Stromal cell of bone marrow (primary cell): Measurements from ENCODE around the gene FOXJ3.

ENCODE experiments used
- DNase-seq: peaks from one replicate; pipeline ENCODE4 v3.0.0-alpha.2; 2012; ENCODE audit warnings: low read depth

The FOXJ3 gene

DNA sequence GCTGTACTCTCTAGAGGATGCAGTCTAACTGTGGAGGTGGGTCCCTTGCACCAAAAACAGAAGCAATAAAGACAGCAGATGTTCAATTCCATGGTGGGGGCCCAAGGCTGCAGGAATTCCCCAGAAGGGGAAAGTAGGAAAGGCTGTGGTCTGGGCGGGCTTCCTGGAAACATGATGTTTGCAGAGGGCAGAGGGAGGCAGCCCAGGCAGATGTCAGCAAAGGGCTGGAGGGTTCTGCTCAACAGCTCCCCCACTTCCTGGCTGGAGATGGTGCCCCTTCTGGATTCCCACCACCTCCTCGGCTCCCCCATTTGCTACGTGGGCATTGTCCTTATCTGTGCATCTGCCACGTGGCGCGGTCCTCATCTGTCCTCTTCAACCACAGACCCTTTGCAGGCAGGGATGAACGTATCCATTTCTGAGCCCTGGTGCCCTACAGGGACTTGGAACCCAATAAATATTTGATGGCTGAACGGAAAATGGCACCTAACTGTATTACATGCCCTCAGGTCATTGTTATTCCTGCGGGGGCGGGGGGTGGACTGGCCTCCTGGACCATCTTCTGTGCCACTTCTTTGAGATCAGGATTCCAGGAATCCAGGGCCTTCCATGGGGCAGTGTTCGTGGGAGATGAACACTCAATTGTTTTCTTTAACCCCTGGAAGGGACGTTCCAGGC lies 190.2 kb downstream of the FOXJ3 start:
- DNase-seq: no peak

GRCh38 chr1:42143896-42144710 lies 190.9 kb downstream of the FOXJ3 start:
- DNase-seq: no peak

DNA sequence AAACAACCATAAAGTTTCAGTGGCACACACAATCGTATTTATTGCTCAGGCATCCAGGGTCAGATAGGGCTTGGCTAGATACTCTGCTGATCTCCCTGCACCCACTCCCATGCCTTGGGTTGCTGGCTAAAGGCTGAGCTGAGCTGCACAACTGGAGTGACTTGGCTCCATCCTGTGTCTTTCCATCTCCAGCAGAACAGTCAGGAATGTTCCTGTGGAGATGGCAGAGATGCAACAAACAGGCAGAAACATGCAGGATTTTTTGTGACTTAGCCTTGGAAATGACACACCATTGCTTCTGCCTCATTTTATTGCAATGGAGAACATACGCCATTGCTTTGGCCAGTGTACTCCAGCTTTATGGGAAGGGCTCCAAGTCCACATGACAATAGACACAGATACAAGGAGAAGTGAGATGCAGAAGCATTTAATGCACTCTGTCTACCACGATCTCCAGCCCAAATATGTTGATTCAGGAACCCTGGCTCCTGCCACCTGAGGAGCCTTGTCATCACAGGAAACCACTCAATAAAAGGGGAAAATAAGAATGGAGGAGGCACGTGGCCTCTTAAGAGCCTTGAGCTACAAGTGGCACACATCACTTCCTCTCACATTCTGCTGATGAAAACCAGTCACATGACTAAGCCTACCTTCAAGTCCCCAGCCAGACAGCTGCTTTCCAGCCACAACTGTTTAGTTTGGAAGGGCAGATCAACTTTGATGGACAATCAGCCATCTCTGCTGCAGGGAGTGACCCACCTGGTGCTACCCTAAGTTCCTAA lies 191.9 kb downstream of the FOXJ3 start:
- no peak for DNase-seq

GRCh38 chr1:42141978-42142377 lies 193.1 kb downstream of the FOXJ3 start:
- DNase-seq: no peak

- no peak for DNase-seq
Observed at GRCh38 chr1:42140191-42140590, 194.8 kb downstream of the FOXJ3 start.

GRCh38 chr1:42139444-42139843 lies 195.6 kb downstream of the FOXJ3 start:
- DNase-seq: no peak

GRCh38 chr1:42138586-42138985 lies 196.4 kb downstream of the FOXJ3 start:
- no peak for DNase-seq

- no peak for DNase-seq
Observed at GRCh38 chr1:42137766-42138165, 197.3 kb downstream of the FOXJ3 start.

GRCh38 chr1:42136466-42136865 lies 198.6 kb downstream of the FOXJ3 start:
- DNase-seq: no peak

DNA sequence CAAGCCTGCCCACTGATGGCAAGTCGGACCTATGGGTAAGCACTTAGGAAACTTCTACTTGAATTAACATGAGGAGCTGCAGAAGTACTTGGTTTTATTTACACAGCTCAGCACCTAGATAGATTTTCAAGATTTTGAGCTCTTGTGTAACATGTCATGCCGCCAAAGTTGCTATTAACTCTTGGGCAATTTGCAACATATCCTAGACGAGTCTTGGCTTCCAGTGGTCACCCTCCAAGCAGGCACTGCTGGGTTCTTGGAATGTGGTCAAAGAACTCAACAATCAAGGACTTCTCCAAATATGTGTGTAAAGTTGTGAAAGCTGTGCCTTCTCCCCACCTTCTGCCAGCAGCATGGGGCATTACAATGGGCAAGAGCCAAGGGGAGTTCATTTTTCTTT lies 199.6 kb downstream of the FOXJ3 start:
- DNase-seq: no peak

DNA sequence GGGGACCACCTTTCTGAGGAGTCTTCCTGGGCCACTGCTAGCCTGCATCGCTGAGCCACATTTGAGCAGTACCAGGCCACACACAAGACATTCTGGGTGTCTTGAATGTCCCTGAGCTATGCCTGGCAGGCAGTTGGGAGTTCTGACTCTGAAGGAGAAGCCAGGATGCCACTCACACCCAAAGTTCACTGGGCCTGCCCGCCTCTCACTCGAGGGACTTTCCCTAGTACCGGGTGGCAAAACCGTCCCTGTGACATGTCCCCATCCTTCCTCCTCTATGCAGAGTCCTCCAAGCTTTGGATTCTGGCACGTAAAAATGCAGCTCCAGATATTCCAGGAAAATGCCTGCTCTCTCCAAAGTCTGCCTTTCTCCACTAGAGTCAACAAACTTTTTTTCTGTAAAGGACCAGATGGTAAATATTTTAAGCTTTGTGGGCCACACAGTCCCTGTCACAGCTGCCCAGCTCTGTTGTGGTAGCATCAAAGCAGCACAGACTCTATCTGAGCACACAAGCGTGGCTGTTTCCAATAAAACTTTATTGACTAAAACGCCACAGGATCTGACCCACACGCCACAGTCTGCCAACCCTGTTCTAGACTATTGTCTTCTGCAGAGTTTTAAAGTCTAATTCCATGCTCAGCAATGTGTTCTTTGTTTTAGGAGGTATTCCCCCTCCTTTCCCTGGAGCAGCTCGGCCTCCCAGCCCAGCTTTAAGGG lies 201.1 kb downstream of the FOXJ3 start:
- DNase-seq: no peak

- no peak for DNase-seq
Observed at GRCh38 chr1:42133390-42133789, 201.6 kb downstream of the FOXJ3 start.

GRCh38 chr1:42130061-42130660 lies 204.9 kb downstream of the FOXJ3 start:
- DNase-seq: no peak

- DNase-seq: no peak
Observed at GRCh38 chr1:42128964-42129363, 206.1 kb downstream of the FOXJ3 start.

DNA sequence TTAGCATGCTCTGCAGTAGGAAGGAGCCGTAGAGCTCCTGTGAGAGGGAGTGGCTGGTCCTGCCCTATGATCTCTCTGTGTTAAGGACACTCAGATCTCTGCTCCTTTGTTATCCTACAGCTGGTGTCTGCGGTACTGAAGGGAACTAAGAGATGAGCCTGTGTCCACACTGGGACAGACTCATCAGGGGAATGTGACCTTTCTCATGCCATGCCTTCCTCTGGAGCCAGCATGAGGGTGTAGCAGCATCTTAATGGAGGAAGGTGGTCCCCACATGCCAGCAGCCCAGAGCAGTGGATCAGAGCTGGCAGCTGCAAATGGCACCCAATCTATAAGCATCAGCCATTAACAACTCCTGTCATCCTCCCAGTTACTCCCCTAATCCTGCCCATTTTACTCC lies 206.5 kb downstream of the FOXJ3 start:
- no peak for DNase-seq

DNA sequence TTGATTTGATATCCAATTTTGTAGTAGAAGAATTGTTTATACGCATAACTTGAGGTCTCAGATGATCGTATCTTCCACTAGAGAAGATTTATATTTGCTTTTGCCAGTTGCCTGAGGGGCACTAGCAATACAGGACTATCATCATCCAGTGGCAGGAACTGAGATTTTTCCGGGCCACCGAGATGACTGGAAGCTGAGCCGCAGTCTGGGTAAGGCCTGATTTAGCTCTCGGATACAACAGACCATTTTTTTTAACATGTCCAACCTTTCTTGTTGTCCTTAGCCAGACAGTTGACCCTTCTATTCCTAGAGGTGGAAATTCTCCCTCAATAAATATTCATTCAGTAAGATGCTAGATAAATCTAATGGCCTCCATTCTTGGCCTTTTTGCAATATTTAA lies 207.3 kb downstream of the FOXJ3 start:
- no peak for DNase-seq
